SU-DHL-6 (cell line): ENCODE data around the gene HPS4.
"Not testable (repeated sequence)": the region's sequence is repeated elsewhere in the genome, so short reads cannot be mapped to it uniquely, and the experiment has no call there.

Experiments
- H2AFZ ChIP-seq: fragments of 200-600 bp; sonication (generic); 2 replicates; pipeline ENCODE4 v1.6.1; 2014; ENCODE audit warnings: low read depth, mild to moderate bottlenecking, moderate library complexity, mixed read lengths, antibody characterized with exemption, low read length; ENCODE audit not compliant: severe bottlenecking
- H3F3A ChIP-seq: fragments of 200-600 bp; shearing (Covaris generic); 2 replicates; pipeline ENCODE4 v1.6.0; 2016; ENCODE audit warnings: antibody characterized with exemption, mild to moderate bottlenecking; ENCODE audit not compliant: insufficient read depth
- H3K27ac ChIP-seq: fragments of 200-600 bp; sonication (generic); 2 replicates; pipeline ENCODE4 v1.5.1; 2016; ENCODE audit warnings: low read depth, mild to moderate bottlenecking, low read length, moderate library complexity, mixed read lengths
- H3K27me3 ChIP-seq: fragments of 200-600 bp; sonication (generic), shearing (Covaris generic); 2 replicates; pipeline ENCODE4 v1.6.0; 2014; ENCODE audit warnings: mild to moderate bottlenecking, low read length
- H3K36me3 ChIP-seq: fragments of 200-600 bp; sonication (generic); 2 replicates; pipeline ENCODE4 v1.6.1; 2014; ENCODE audit warnings: mild to moderate bottlenecking, low read length, mixed read lengths
- H3K4me2 ChIP-seq: fragments of 300-600, 200-600 bp; shearing (Covaris generic), sonication (generic); 2 replicates; pipeline ENCODE4 v1.6.0; 2014; ENCODE audit warnings: low read length, low read depth, mild to moderate bottlenecking; ENCODE audit not compliant: poor library complexity, severe bottlenecking
- H3K4me3 ChIP-seq: fragments of 200-600 bp; sonication (generic); 2 replicates; pipeline ENCODE4 v1.5.1; 2014; ENCODE audit warnings: antibody characterized with exemption, low read length, mild to moderate bottlenecking, mixed read lengths; ENCODE audit not compliant: insufficient read depth, poor library complexity, severe bottlenecking
- H3K79me2 ChIP-seq: fragments of 200-600 bp; sonication (generic); 2 replicates; pipeline ENCODE4 v1.6.1; 2014; ENCODE audit warnings: mild to moderate bottlenecking, low read length, moderate library complexity; ENCODE audit not compliant: insufficient read depth
- H3K9ac ChIP-seq: fragments of 200-600 bp; sonication (generic); 2 replicates; pipeline ENCODE4 v1.7.0; 2014; ENCODE audit warnings: mild to moderate bottlenecking, low read length
- H3K9me2 ChIP-seq: fragments of 200-600 bp; sonication (generic); replicated peaks from 2 replicates; pipeline ENCODE4 v1.6.1; 2014; ENCODE audit warnings: low read length; ENCODE audit not compliant: insufficient read depth
- H3K9me3 ChIP-seq: fragments of 200-600 bp; sonication (generic); 2 replicates; pipeline ENCODE4 v1.6.1; 2014; ENCODE audit warnings: low read length, mixed read lengths; ENCODE audit not compliant: insufficient read depth
- H4K20me1 ChIP-seq: fragments of 200-600 bp; sonication (generic); 2 replicates; pipeline ENCODE4 v1.6.1; 2014; ENCODE audit warnings: low read depth, mild to moderate bottlenecking, antibody characterized with exemption, low read length, moderate library complexity, mixed read lengths
- EZH2phosphoT487 ChIP-seq: fragments of 200-600 bp; sonication (generic), shearing (Covaris generic); conservative IDR thresholded peaks from 2 replicates; pipeline ENCODE4 v1.6.1; 2018; ENCODE audit warnings: mild to moderate bottlenecking, antibody characterized with exemption, low read length, moderate library complexity, mixed read lengths
- TF ChIP-seq, protein P1 (sequence below): fragments of 200-600 bp; sonication (generic); IDR thresholded peaks from one replicate; pipeline ENCODE4 v1.5.1; 2017; ENCODE audit warnings: antibody characterized with exemption, mild to moderate bottlenecking, low read length, moderate library complexity; ENCODE audit not compliant: insufficient read depth, poor library complexity, severe bottlenecking

The HPS4 gene

DNA sequence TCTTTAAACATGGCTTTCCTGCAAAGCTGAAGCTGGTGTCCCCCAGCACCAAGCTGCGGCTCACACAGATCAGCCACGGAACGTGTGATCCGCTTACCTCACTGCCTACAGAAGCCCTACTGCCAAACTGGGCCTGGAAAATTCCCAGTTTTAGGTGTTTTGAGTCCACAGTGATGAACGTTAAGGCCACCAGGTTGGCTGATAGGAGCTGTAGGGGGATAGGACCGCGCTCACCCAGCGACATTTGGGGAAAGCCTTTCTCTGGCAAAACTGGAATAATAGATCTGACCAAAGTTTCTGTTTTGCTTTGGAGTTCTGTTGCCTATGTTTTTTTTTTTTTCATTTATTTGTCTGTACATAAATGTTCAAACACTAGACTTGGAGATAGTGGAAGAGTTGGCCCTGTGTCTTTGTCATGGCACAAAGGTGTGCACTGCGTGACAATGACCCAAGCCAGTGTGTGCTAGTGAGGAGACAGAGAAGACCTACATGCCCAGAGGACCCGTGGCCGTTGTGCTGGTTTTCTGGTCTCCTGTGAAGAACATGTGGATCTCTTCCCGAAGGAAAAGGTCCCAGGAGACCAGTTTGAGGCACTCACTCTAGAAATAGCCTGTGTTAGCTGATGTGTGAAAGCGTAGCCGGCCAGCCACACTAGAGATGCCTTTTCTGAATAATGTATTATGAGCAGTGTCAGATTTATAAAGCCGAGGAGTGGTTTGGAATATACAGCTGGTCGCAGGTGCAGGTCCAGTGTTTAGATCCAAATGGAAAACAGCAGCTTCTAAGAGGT lies 39.5 kb downstream of the HPS4 start:
- H3K27me3 ChIP-seq = no peaks in the 10 kb centered on the region
- no peaks in the 10 kb centered on the region for H4K20me1 ChIP-seq
- no peak overlapping the region for H3K4me3 ChIP-seq
- no peaks in the 10 kb centered on the region for H3K9me3 ChIP-seq
- H3K79me2 ChIP-seq = no peaks in the 10 kb centered on the region
- no peak overlapping the region for H3K9ac ChIP-seq
- H3K4me2 ChIP-seq = no peak overlapping the region
- H3K27ac ChIP-seq = no peak overlapping the region
- no peaks in the 10 kb centered on the region for H3K9me2 ChIP-seq
- no peak overlapping the region for H2AFZ ChIP-seq
- TF ChIP-seq, protein P1, sequence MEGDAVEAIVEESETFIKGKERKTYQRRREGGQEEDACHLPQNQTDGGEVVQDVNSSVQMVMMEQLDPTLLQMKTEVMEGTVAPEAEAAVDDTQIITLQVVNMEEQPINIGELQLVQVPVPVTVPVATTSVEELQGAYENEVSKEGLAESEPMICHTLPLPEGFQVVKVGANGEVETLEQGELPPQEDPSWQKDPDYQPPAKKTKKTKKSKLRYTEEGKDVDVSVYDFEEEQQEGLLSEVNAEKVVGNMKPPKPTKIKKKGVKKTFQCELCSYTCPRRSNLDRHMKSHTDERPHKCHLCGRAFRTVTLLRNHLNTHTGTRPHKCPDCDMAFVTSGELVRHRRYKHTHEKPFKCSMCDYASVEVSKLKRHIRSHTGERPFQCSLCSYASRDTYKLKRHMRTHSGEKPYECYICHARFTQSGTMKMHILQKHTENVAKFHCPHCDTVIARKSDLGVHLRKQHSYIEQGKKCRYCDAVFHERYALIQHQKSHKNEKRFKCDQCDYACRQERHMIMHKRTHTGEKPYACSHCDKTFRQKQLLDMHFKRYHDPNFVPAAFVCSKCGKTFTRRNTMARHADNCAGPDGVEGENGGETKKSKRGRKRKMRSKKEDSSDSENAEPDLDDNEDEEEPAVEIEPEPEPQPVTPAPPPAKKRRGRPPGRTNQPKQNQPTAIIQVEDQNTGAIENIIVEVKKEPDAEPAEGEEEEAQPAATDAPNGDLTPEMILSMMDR = no peak
- TF ChIP-seq EZH2phosphoT487 = no peak
- no peaks in the 10 kb centered on the region for H3K36me3 ChIP-seq
- H3F3A ChIP-seq = no peaks in the 10 kb centered on the region

DNA sequence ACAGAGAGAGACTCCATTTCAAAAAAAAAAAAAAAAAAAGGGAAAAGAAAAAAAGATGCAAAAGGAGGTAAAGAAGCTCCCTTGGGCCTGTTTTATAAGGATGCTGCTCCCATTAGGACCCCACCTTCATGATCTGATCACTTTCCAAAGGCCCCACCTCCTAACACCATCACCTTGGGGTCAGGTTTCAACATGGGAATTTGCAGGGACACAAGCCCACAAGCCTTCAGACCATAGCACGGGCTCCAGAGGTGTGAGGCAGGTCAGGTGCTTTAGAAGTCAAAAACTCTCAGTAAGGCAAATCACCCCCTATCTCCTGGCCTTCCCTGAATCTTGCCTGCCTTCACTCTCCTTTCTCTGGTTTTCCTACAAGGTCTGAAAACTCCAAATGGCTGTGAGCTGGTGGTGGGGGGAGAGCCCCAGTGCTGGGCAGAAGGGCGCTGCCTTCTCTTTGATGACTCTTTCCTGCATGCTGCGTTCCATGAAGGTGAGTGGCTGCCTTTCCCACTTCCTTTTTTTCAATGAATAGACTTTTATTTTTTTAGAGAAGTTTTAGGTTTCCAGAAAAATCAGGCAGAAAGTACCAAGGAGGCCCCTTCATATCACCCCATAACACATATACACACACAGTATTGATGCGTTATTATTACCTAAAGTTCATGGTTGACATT lies 41.4 kb downstream of the HPS4 start:
- H3K9ac ChIP-seq = no peak overlapping the region
- H3K4me2 ChIP-seq = no peak overlapping the region
- H3K36me3 ChIP-seq = no peaks in the 10 kb centered on the region
- no peak overlapping the region for H3K27ac ChIP-seq
- no peak overlapping the region for H2AFZ ChIP-seq
- no peaks in the 10 kb centered on the region for H3K27me3 ChIP-seq
- no peaks in the 10 kb centered on the region for H3K9me2 ChIP-seq
- H3K79me2 ChIP-seq = no peaks in the 10 kb centered on the region
- no peak for TF ChIP-seq EZH2phosphoT487
- TF ChIP-seq, protein P1 = no peak
- no peaks in the 10 kb centered on the region for H4K20me1 ChIP-seq
- H3K9me3 ChIP-seq = no peaks in the 10 kb centered on the region
- H3F3A ChIP-seq = no peaks in the 10 kb centered on the region
- H3K4me3 ChIP-seq = no peak overlapping the region

DNA sequence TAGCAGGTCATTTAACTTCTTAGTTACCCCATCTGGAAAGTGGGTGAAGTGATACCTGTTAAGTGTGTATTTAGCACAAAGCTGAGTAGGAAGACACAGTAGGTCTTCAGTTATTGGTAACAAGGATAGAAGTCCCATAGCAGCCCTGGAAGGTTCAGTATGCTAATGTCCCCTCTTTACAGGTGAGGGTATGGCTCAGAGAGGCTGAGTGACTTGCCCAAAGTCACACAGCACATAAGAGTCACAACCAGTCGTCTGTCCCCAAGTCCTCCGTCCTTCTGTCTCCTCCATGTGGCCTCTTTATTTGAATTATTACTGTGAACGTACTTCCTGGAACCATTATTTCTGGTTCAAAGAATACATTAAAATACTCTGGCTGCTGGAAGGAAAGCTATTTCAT lies 44.0 kb downstream of the HPS4 start:
- H3K79me2 ChIP-seq = no peaks in the 10 kb centered on the region

DNA sequence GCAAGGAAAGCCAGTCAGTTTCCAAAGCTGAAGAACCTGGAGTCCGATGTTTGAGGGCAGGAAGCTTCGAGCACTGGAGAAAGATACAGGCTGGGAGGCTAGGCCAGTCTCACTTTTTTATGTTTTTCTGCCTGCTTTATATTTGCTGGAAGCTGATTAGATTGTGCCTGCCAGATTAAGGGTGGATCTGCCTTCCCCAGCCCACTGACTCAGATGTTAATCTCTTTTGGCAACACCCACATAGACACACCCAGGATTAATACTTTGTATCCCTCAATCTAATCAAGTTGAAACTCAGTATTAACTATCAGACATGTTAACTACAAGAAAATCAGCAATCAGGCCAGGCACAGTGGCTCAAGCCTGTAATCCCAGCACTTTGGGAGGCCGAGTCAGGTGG lies 44.8 kb downstream of the HPS4 start:
- not testable (repeated sequence) for H2AFZ ChIP-seq, H3K4me3 ChIP-seq, H3K9me3 ChIP-seq, H3K27me3 ChIP-seq, H3K4me2 ChIP-seq, H3K79me2 ChIP-seq, H3K36me3 ChIP-seq, H3F3A ChIP-seq, H4K20me1 ChIP-seq, H3K9me2 ChIP-seq, H3K9ac ChIP-seq, H3K27ac ChIP-seq

More for the DNA sequence above, 44.0 kb downstream of the HPS4 start:
- no peaks in the 10 kb centered on the region for H3F3A ChIP-seq
- H2AFZ ChIP-seq = no peak overlapping the region
- no peaks in the 10 kb centered on the region for H3K36me3 ChIP-seq
- H3K27ac ChIP-seq = no peak overlapping the region
- no peak overlapping the region for H3K4me3 ChIP-seq
- no peak overlapping the region for H3K4me2 ChIP-seq
- TF ChIP-seq, protein P1 = no peak
- no peak for TF ChIP-seq EZH2phosphoT487
- no peaks in the 10 kb centered on the region for H3K27me3 ChIP-seq
- no peak overlapping the region for H3K9ac ChIP-seq
- no peaks in the 10 kb centered on the region for H4K20me1 ChIP-seq
- H3K9me2 ChIP-seq = no peaks in the 10 kb centered on the region
- H3K9me3 ChIP-seq = no peaks in the 10 kb centered on the region
